ENCODE data around the gene CIRBP.

DNA sequence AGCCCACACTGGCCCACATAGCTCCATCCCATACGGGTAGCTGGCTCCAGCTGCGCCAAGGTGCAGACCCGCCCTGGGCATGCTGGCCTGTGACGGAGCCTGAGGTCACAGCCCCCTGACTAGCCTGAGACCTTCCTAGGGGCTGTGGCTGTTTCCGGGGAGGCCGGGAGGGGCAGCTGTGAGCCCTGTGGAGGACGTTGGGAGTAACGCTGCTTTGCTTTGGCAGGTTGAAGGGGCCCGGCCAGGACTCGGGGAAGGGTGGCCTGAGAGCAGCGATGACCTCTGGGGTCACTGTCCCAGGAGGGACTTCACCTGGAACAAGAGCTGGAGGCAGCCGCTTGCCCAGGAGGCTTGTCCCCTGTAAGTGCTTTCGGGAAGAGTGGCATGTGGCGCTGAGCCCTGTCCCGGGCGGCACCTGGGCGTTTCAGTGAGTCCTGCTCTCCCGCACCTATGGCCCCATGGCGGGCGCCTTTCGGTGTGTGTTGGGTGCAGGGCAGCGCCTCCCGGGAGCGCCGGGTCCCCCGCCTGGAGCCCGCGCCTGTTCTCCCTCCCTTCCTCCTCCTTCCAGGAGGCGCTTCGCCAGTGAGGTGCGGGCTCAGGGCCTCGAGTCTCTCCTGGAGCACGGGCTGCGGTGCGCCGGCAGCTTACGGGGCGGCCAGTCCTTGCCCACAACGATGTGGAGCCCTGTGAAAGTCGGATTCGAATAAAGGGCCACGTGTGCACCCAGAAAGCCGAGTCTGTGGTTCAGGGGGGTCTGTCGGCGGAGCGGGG, 5.1 kb downstream of the CIRBP start:
- TF ChIP-seq, protein P1, sequence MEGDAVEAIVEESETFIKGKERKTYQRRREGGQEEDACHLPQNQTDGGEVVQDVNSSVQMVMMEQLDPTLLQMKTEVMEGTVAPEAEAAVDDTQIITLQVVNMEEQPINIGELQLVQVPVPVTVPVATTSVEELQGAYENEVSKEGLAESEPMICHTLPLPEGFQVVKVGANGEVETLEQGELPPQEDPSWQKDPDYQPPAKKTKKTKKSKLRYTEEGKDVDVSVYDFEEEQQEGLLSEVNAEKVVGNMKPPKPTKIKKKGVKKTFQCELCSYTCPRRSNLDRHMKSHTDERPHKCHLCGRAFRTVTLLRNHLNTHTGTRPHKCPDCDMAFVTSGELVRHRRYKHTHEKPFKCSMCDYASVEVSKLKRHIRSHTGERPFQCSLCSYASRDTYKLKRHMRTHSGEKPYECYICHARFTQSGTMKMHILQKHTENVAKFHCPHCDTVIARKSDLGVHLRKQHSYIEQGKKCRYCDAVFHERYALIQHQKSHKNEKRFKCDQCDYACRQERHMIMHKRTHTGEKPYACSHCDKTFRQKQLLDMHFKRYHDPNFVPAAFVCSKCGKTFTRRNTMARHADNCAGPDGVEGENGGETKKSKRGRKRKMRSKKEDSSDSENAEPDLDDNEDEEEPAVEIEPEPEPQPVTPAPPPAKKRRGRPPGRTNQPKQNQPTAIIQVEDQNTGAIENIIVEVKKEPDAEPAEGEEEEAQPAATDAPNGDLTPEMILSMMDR (conservative IDR thresholded peaks at IDR 0.05; ENCODE audit: low read depth, low read length) = no peak
- TF ChIP-seq EZH2 (IDR thresholded peaks at IDR 0.05; ENCODE audit: low read length, unreplicated experiment) (no peak), EZH2phosphoT487 (IDR thresholded peaks at IDR 0.05; ENCODE audit: borderline replicate concordance, low read length) (no peak)
